Type B pancreatic cell (in vitro differentiated cells): Measurements from ENCODE around the gene HBEGF. TPM values are rescaled to one million over a fixed set of nuclear protein-coding genes. Genes with fewer than 3 reads are reported as not detected.

Source experiments
- DNase-seq: peaks from one replicate; pipeline ENCODE4 v3.0.0; 2021; ENCODE audit warnings: mixed read lengths; ENCODE audit not compliant: unreplicated experiment; ENCODE audit errors: extremely low spot score
- H3K27ac Mint-ChIP-seq: 2 replicates; pipeline ENCODE4 v1.8.0; 2021; ENCODE audit warnings: mild to moderate bottlenecking, mixed read lengths
- H3K27me3 Mint-ChIP-seq: 2 replicates; pipeline ENCODE4 v1.8.0; 2021; ENCODE audit warnings: mixed read lengths
- H3K36me3 Mint-ChIP-seq: 2 replicates; pipeline ENCODE4 v1.8.0; 2021; ENCODE audit warnings: mixed read lengths
- H3K4me1 Mint-ChIP-seq: one replicate; pipeline ENCODE4 v1.8.0; 2021; ENCODE audit warnings: mixed read lengths; ENCODE audit not compliant: unreplicated experiment
- H3K4me3 Mint-ChIP-seq: 2 replicates; pipeline ENCODE4 v1.8.0; 2021; ENCODE audit warnings: mild to moderate bottlenecking, mixed read lengths
- H3K9me3 Mint-ChIP-seq: 2 replicates; pipeline ENCODE4 v1.8.0; 2021; ENCODE audit warnings: mixed read lengths
- total RNA-seq: library from RNA; stranded (reverse); gene quantifications from 2 replicates; pipeline ENCODE4 v1.2.1, GENCODE V29; 2021; ENCODE audit warnings: low replicate concordance
- TF ChIP-seq, protein P1 (sequence below): fragments of 200-600 bp; sonication (generic); conservative IDR thresholded peaks from 2 replicates; pipeline ENCODE4 v1.5.0; 2021; ENCODE audit warnings: antibody characterized with exemption, mild to moderate bottlenecking

The HBEGF gene
- total RNA-seq, 1 donor from 2014 or later, result 4.7 TPM

DNA sequence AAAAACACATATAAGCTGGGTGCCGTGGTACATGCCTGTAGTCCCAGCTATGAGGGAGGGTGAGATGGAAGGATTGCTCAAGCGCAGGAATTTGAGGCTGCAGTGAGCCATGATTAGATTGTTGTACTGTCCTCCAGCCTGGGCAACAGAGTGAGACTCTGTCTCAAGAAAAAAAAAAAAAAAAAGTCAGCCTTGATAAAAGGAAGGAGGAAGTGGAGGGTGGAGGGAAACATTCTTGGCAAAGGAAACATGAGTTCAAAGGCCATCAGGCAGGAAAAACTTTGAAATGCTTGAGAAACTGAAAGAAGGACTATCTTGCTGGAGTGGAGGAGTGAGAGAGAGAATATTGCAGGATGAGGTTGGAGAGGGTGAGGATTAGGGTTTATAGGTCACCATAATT, 36.9 kb upstream of the HBEGF start:
- no peaks in the 10 kb centered on the region for H3K4me1 Mint-ChIP-seq
- H3K9me3 Mint-ChIP-seq, result no peaks in the 10 kb centered on the region
- H3K36me3 Mint-ChIP-seq, result no peaks in the 10 kb centered on the region
- TF ChIP-seq, protein P1, sequence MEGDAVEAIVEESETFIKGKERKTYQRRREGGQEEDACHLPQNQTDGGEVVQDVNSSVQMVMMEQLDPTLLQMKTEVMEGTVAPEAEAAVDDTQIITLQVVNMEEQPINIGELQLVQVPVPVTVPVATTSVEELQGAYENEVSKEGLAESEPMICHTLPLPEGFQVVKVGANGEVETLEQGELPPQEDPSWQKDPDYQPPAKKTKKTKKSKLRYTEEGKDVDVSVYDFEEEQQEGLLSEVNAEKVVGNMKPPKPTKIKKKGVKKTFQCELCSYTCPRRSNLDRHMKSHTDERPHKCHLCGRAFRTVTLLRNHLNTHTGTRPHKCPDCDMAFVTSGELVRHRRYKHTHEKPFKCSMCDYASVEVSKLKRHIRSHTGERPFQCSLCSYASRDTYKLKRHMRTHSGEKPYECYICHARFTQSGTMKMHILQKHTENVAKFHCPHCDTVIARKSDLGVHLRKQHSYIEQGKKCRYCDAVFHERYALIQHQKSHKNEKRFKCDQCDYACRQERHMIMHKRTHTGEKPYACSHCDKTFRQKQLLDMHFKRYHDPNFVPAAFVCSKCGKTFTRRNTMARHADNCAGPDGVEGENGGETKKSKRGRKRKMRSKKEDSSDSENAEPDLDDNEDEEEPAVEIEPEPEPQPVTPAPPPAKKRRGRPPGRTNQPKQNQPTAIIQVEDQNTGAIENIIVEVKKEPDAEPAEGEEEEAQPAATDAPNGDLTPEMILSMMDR, result no peak
- no peak overlapping the region for H3K4me3 Mint-ChIP-seq
- DNase-seq, result no peak
- no peaks in the 10 kb centered on the region for H3K27me3 Mint-ChIP-seq
- H3K27ac Mint-ChIP-seq, result no peak overlapping the region

DNA sequence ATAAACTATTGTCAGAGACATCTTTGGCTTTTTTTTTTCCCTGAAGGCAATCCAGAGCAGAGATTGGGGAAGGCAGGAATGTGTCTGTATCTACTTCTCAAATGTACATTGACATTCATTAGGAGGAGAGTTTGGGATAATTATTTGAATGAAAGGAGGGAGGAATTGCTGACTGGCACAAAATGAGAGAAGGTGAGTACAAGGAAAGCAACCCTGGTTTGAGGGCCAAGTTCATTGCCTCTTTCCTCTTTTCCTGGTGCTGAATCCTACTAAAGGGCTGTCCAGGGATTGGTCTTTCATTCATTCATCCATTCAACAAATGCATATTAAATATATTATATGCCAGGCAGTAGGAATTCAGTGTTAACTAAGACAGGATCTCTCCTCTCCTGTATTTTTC, 36.5 kb upstream of the HBEGF start:
- Mint-ChIP-seq H3K4me1 (no peaks in the 10 kb centered on the region), H3K36me3 (no peaks in the 10 kb centered on the region), H3K4me3 (no peak overlapping the region), H3K27ac (no peak overlapping the region), H3K27me3 (no peaks in the 10 kb centered on the region), H3K9me3 (no peaks in the 10 kb centered on the region)
- DNase-seq, result no peak
- TF ChIP-seq, protein P1, result no peak

DNA sequence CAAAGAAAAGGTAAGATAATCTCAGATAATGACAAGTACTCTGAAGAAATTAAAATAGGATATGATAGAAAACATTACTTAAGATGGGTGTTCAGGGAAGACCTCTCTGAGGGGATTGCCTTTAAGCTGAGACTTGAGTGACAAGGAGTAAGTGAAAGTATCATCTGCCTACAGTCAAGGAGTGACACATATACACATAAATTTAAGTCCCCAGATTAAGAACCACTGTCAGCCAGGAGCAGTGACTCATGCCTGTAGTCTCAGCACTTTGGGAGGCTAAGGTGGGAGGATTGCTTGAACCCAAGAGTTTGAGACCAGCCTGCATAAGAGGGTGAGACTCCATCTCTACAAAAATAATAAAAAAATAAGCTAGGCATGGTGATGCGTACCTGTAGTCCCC, 35.6 kb upstream of the HBEGF start:
- Mint-ChIP-seq H3K36me3 (no peaks in the 10 kb centered on the region), H3K4me1 (no peaks in the 10 kb centered on the region), H3K9me3 (no peaks in the 10 kb centered on the region), H3K4me3 (no peak overlapping the region), H3K27ac (no peak overlapping the region), H3K27me3 (no peaks in the 10 kb centered on the region)
- TF ChIP-seq, protein P1, result no peak
- no peak for DNase-seq

DNA sequence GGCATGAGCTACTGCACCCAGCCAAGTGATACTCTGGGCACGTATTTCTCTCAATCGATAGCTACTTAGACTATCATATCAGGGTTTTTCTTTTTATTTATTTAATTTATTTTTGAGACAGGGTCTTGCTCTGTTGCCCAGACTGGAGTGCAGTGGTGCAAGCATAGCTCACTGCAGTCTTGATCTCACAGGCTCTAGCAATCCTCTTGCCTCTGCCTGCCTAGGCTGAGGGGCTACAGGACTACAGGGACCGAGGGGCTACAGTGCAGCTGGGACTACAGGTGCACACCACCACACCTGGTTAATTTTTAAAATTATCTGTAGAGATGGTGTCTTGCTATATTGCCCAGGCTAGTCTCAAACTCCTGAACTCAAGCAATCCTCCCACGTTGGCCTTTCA, 34.9 kb upstream of the HBEGF start:
- TF ChIP-seq, protein P1, result no peak
- no peak overlapping the region for H3K27ac Mint-ChIP-seq
- H3K9me3 Mint-ChIP-seq, result no peaks in the 10 kb centered on the region
- H3K27me3 Mint-ChIP-seq, result no peaks in the 10 kb centered on the region
- no peaks in the 10 kb centered on the region for H3K36me3 Mint-ChIP-seq
- H3K4me1 Mint-ChIP-seq, result no peaks in the 10 kb centered on the region
- DNase-seq, result no peak
- H3K4me3 Mint-ChIP-seq, result no peak overlapping the region

DNA sequence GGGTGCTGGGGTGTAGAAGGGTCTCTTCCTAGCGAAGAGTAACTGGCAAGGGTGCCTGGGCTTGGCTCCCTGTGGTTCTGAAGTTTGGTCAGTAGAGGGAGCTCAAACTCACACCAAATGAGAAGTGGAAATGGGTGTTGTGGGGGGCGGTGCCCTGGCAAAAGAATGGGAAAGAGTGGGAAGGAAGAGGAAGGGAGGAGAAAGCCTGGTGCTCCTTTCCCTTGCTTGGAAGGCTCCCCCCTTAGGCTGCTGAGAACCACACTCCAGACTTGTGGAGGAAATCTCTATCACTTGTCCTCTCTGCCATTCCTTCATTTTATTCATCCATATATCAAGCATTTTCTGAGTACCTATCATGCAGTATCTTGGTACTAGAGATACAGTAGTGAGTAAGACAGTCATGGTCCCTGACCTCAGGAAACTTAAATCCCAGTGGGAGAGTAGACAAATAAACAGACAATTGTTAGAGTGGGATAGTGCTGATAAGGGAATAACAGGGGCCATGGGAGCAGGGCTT, 26.6 kb upstream of the HBEGF start:
- no peaks in the 10 kb centered on the region for H3K27me3 Mint-ChIP-seq
- H3K4me3 Mint-ChIP-seq, result no peak overlapping the region
- H3K27ac Mint-ChIP-seq, result peak overlapping the region; percentile 9
- peaks cover 7% of the 10 kb centered on the region for H3K4me1 Mint-ChIP-seq
- no peak for DNase-seq
- H3K36me3 Mint-ChIP-seq, result no peaks in the 10 kb centered on the region
- TF ChIP-seq, protein P1, result peak; percentile 82
- H3K9me3 Mint-ChIP-seq, result no peaks in the 10 kb centered on the region
